OCI-LY3 (cell line): ENCODE measurements around the gene ARHGAP19.

ENCODE experiments used
- H2AFZ ChIP-seq: fragments of 200-600, 300-600 bp; shearing (Covaris generic); 2 replicates; pipeline ENCODE4 v1.6.0; 2014; ENCODE audit warnings: antibody characterized with exemption, low read depth, low read length
- H3K27ac ChIP-seq: fragments of 200-600, 300-600 bp; sonication (generic); 2 replicates; pipeline ENCODE4 v1.5.1; 2014; ENCODE audit warnings: mild to moderate bottlenecking, low read length, moderate library complexity, mixed read lengths
- H3K27me3 ChIP-seq: fragments of 200-600, 300-600 bp; sonication (generic); 2 replicates; pipeline ENCODE4 v1.6.1; 2014; ENCODE audit warnings: low read depth, low read length, mixed read lengths
- H3K36me3 ChIP-seq: fragments of 200-600, 300-600 bp; sonication (generic); replicated peaks from 2 replicates; pipeline ENCODE3; 2014; ENCODE audit warnings: low read depth, low read length, mixed read lengths
- H3K4me1 ChIP-seq: fragments of 300-600, 200-600 bp; sonication (generic); 2 replicates; pipeline ENCODE4 v1.6.1; 2014; ENCODE audit warnings: low read length, mixed read lengths
- H3K4me2 ChIP-seq: fragments of 200-600, 300-600 bp; sonication (generic); 2 replicates; pipeline ENCODE4 v1.6.1; 2014; ENCODE audit warnings: low read length, mixed read lengths
- H3K4me3 ChIP-seq: fragments of 300-600, 200-600 bp; sonication (generic); 2 replicates; pipeline ENCODE4 v1.5.1; 2014; ENCODE audit warnings: antibody characterized with exemption, mild to moderate bottlenecking, low read length, moderate library complexity
- H3K79me2 ChIP-seq: fragments of 300-600, 200-600 bp; shearing (Covaris generic); 2 replicates; pipeline ENCODE4 v1.6.1; 2014; ENCODE audit warnings: mild to moderate bottlenecking, low read length, mixed read lengths
- H3K9ac ChIP-seq: fragments of 300-600, 200-600 bp; shearing (Covaris generic); 2 replicates; pipeline ENCODE4 v1.6.0; 2014; ENCODE audit warnings: mild to moderate bottlenecking, low read length, moderate library complexity
- H3K9me3 ChIP-seq: fragments of 200-600, 300-600 bp; shearing (Covaris generic); 2 replicates; pipeline ENCODE4 v1.6.1; 2014; ENCODE audit warnings: low read length, mixed read lengths; ENCODE audit not compliant: insufficient read depth
- H4K20me1 ChIP-seq: fragments of 200-600, 300-600 bp; sonication (generic); 2 replicates; pipeline ENCODE4 v1.6.1; 2016; ENCODE audit warnings: low read length, mixed read lengths; ENCODE audit not compliant: insufficient read depth
- CTCF ChIP-seq: fragments of 200-600, 300-600 bp; sonication (generic); IDR thresholded peaks from 2 replicates; pipeline ENCODE4 v1.5.1; 2014; ENCODE audit warnings: antibody characterized with exemption, low read length, low read depth
- EZH2phosphoT487 ChIP-seq: fragments of 200-600 bp; shearing (Covaris generic); IDR thresholded peaks from 2 replicates; pipeline ENCODE4 v1.6.1; 2018; ENCODE audit warnings: antibody characterized with exemption, mixed run types, low read depth

The ARHGAP19 gene

GRCh38 chr10:97336446-97336845 lies 44.0 kb upstream of the ARHGAP19 start:
- Histone ChIP-seq H4K20me1 (no peaks in the 10 kb centered on the region), H3K79me2 (peaks cover 16% of the 10 kb centered on the region), H2AFZ (no peak overlapping the region), H3K4me3 (no peak overlapping the region), H3K36me3 (no peaks in the 10 kb centered on the region), H3K27me3 (peaks cover 20% of the 10 kb centered on the region), H3K27ac (no peak overlapping the region), H3K4me2 (peak overlapping the region; percentile 31), H3K4me1 (peaks cover 26% of the 10 kb centered on the region), H3K9me3 (no peaks in the 10 kb centered on the region), H3K9ac (no peak overlapping the region)
- no peak for TF ChIP-seq CTCF

DNA sequence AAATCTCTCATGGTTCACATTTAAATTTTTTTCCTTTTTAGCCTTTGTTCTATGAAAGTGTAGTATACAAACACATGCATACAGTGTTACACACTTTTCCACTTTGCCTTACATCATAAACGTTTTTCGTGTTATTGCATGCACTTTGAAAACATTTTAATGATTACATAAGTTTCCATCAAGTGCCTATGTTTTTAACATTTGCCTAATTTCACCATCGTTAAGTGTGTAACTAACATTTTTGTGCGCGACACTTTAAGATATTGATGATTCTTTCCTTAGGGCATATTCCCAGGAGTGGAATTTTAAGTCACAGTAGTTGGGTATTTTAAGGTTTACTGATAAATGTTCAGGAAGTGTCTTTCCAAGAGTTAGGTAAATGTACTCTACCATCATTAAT lies 43.6 kb upstream of the ARHGAP19 start:
- Histone ChIP-seq H4K20me1 (no peaks in the 10 kb centered on the region), H3K4me1 (peaks cover 26% of the 10 kb centered on the region), H3K9ac (no peak overlapping the region), H3K4me2 (peak overlapping the region; percentile 31; the same call in 1 of the 2 replicates), H3K4me3 (no peak overlapping the region), H2AFZ (no peak overlapping the region), H3K9me3 (no peaks in the 10 kb centered on the region), H3K27ac (no peak overlapping the region), H3K27me3 (peaks cover 20% of the 10 kb centered on the region), H3K79me2 (peaks cover 16% of the 10 kb centered on the region), H3K36me3 (no peaks in the 10 kb centered on the region)
- TF ChIP-seq EZH2phosphoT487 (no peak), CTCF (no peak)

GRCh38 chr10:97335188-97335619 lies 42.8 kb upstream of the ARHGAP19 start:
- H3K27me3 ChIP-seq = peaks cover 20% of the 10 kb centered on the region
- peak overlapping the region; percentile 79 for H3K4me2 ChIP-seq
- TF ChIP-seq CTCF (no peak), EZH2phosphoT487 (no peak)
- peak overlapping the region; percentile 20; the same call in 1 of the 2 replicates for H2AFZ ChIP-seq
- peaks cover 16% of the 10 kb centered on the region for H3K79me2 ChIP-seq
- H3K27ac ChIP-seq = no peak overlapping the region
- no peaks in the 10 kb centered on the region for H3K36me3 ChIP-seq
- H4K20me1 ChIP-seq = no peaks in the 10 kb centered on the region
- peaks cover 26% of the 10 kb centered on the region for H3K4me1 ChIP-seq
- H3K4me3 ChIP-seq = peak overlapping the region; percentile 90
- no peaks in the 10 kb centered on the region for H3K9me3 ChIP-seq
- H3K9ac ChIP-seq = peak overlapping the region; percentile 76

DNA sequence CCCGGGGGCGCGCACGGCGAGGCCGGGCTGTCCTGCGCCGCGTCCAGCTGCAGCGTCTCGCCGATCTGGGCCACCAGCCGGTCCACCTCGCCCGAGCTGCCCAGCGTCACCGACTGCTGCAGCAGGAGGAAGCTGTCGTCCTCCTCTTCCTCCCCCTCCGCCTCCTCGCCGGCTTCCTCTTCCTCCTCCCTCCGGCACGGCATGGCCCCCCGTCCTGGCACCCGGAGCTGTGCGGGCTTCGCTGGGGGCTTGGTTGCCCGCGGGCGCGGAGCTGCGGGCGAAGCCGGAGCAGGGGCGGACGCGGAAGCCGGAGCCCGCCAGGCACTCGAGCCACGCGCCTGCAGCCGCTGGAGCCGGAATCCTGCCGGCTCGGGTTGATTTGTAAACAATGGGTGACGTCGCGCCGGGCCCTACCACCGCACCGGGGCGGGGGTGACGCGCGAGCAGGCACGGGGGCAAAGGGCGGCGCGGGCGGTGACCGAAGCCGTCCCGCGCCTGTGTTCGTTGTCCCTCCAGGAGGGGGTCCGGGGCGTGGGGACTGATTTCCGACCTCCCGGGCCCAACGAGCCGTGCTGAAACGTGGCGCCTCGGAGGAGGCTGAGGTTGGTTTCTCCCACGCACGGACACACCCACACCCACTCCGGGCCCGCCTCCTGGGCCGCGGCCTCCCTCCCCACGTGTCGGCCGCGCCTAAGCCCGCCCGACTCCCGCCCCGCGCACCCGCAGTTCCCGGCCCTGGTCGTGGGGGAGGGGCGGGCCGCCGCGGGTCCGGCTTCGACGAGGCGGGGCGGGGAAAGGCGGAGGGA lies 42.1 kb upstream of the ARHGAP19 start, which contains the start of gene FRAT2:
Gene FRAT2, minus strand, starts transcription at position 360 of the 806 bp plus-strand sequence. Its CDS starts 157 bp downstream, at position 203.
- H3K4me2 ChIP-seq = peak within 1 kb of the TSS; percentile 91
- no peaks in the 10 kb centered on the region for H3K9me3 ChIP-seq
- no peaks in the 10 kb centered on the region for H3K36me3 ChIP-seq
- H3K27ac ChIP-seq = peak within 1 kb of the TSS; percentile 60
- peaks cover 20% of the 10 kb centered on the region for H3K27me3 ChIP-seq
- peak within 1 kb of the TSS; percentile 71 for H2AFZ ChIP-seq
- TF ChIP-seq EZH2phosphoT487 = no peak
- no peak for TF ChIP-seq CTCF
- H4K20me1 ChIP-seq = no peaks in the 10 kb centered on the region
- H3K79me2 ChIP-seq = peaks cover 16% of the 10 kb centered on the region
- H3K4me1 ChIP-seq = peaks cover 26% of the 10 kb centered on the region
- peak within 1 kb of the TSS; percentile 90 for H3K4me3 ChIP-seq
- H3K9ac ChIP-seq = peak within 1 kb of the TSS; percentile 76
